HG02678 (cell line): ENCODE measurements around the gene KCTD13.
"Not testable (repeated sequence)": the region's sequence is repeated elsewhere in the genome, so short reads cannot be mapped to it uniquely, and the experiment has no call there.

ENCODE experiments used
- ATAC-seq: cut with Tn5 transposase; IDR thresholded peaks from one replicate; pipeline ENCODE4 v1.9.1; 2021; ENCODE audit warnings: mild to moderate bottlenecking, moderate library complexity; ENCODE audit not compliant: unreplicated experiment

Gene KCTD13

GRCh38 chr16:29908719-29909220, 17.3 kb downstream of the KCTD13 start:
- ATAC-seq: no peak

GRCh38 chr16:29907973-29908372, 18.1 kb downstream of the KCTD13 start:
- ATAC-seq: no peak

- no peak for ATAC-seq
Observed at GRCh38 chr16:29906520-29907244, 19.3 kb downstream of the KCTD13 start.

- no peak for ATAC-seq
Observed at GRCh38 chr16:29905668-29906067, 20.4 kb downstream of the KCTD13 start.

GRCh38 chr16:29904947-29905346, 21.1 kb downstream of the KCTD13 start:
- ATAC-seq: no peak

GRCh38 chr16:29903590-29903989, 22.4 kb downstream of the KCTD13 start:
- no peak for ATAC-seq

- no peak for ATAC-seq
Observed at GRCh38 chr16:29901607-29901945, 24.4 kb downstream of the KCTD13 start.

GRCh38 chr16:29900888-29901606, 25.0 kb downstream of the KCTD13 start:
- no peak for ATAC-seq

- ATAC-seq: peak; percentile 67
Observed at GRCh38 chr16:29900102-29900887, 25.7 kb downstream of the KCTD13 start, which contains the start of gene ASPHD1. TSS of gene ASPHD1 (plus strand) at chr16:29900488. CDS start at chr16:29900972, 484 bp downstream.

GRCh38 chr16:29899516-29900101, 26.4 kb downstream of the KCTD13 start, which contains the start of gene SEZ6L2:
TSS of gene SEZ6L2 (minus strand) at chr16:29899550. CDS start at chr16:29899019, 531 bp downstream.
- no peak for ATAC-seq

GRCh38 chr16:29898804-29899515, 27.1 kb downstream of the KCTD13 start:
- no peak for ATAC-seq

GRCh38 chr16:29898135-29898803, 27.8 kb downstream of the KCTD13 start:
- ATAC-seq: no peak

- no peak for ATAC-seq
Observed at GRCh38 chr16:29897333-29897732, 28.7 kb downstream of the KCTD13 start.

- no peak for ATAC-seq
Observed at GRCh38 chr16:29896841-29897240, 29.2 kb downstream of the KCTD13 start.

GRCh38 chr16:29894352-29894751, 31.7 kb downstream of the KCTD13 start:
- no peak for ATAC-seq

- ATAC-seq: no peak
Observed at GRCh38 chr16:29893553-29893952, 32.5 kb downstream of the KCTD13 start.

- ATAC-seq: no peak
Observed at GRCh38 chr16:29892458-29892813, 33.6 kb downstream of the KCTD13 start.

- no peak for ATAC-seq
Observed at GRCh38 chr16:29891525-29892457, 34.2 kb downstream of the KCTD13 start.

- not testable (repeated sequence) for ATAC-seq
Observed at GRCh38 chr16:29889372-29889771, 36.7 kb downstream of the KCTD13 start.
